Measurements from ENCODE around the gene CUTA. TPM values are rescaled to one million over a fixed set of nuclear protein-coding genes. Genes with fewer than 3 reads are reported as not detected.

Gene CUTA
- total RNA-seq, 1 donor from 2014 or later, result 384 TPM

DNA sequence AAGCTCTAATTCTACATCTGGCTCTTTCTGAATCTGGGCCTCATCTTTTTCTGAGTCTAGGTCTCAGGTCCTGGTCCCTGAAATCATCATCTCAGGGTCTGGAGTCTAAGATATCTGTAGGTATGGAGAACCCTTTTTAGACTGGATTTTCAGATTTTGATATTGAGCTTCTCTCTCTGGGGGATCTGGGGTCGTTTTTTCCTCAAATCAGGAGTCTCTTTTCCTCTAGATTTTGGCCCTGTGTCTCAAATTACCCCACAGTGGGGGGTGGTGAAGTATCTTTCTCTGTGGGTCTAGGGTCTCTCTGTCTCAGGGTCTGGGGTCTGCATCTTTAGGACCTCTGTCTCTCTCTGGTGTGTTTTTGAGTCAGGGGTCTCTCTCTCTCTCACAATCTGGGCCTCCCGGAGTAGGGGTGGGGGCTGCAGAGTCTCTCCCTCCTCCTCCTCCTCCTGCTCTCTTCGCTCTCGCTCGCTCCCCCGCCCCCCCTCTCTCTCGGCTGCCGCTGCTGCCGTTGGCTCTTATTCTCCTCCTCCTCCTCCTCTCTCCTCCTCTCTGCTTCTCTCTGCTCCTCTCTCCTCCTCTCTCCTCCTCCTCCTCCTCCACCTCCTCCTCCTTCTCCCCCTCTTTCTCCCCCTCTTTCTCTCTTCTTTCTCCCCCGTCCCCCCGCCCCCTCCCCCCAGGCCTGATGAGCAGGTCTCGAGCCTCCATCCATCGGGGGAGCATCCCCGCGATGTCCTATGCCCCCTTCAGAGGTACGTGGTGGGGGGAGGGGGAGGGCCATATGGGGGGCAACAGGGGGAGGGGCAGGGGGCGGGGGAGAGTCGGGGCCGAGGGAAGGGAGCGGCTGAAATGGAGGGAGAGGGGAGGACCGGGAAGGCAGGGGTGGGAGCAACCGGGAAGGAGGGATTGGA, 1.9 kb upstream of the CUTA start, which contains the start of gene SYNGAP1:
Gene SYNGAP1 (plus strand): TSS at position 486 of the 911 bp plus-strand sequence. CDS start 200 bp downstream, at position 686.
- TF ChIP-seq, protein P1, sequence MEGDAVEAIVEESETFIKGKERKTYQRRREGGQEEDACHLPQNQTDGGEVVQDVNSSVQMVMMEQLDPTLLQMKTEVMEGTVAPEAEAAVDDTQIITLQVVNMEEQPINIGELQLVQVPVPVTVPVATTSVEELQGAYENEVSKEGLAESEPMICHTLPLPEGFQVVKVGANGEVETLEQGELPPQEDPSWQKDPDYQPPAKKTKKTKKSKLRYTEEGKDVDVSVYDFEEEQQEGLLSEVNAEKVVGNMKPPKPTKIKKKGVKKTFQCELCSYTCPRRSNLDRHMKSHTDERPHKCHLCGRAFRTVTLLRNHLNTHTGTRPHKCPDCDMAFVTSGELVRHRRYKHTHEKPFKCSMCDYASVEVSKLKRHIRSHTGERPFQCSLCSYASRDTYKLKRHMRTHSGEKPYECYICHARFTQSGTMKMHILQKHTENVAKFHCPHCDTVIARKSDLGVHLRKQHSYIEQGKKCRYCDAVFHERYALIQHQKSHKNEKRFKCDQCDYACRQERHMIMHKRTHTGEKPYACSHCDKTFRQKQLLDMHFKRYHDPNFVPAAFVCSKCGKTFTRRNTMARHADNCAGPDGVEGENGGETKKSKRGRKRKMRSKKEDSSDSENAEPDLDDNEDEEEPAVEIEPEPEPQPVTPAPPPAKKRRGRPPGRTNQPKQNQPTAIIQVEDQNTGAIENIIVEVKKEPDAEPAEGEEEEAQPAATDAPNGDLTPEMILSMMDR (IDR thresholded peaks at IDR 0.05; ENCODE audit: partially characterized antibody, unreplicated experiment), result no peak
- Mint-ChIP-seq H3K36me3 (ENCODE audit: unreplicated experiment) (peaks cover 15% of the 10 kb centered on the region), H3K9me3 (ENCODE audit: unreplicated experiment) (peaks cover 24% of the 10 kb centered on the region), H3K4me3 (ENCODE audit: unreplicated experiment) (peak within 1 kb of the TSS; percentile 97), H3K4me1 (ENCODE audit: low read depth, unreplicated experiment) (peaks cover 60% of the 10 kb centered on the region), H3K27ac (ENCODE audit: unreplicated experiment) (peak within 1 kb of the TSS; percentile 98), H3K27me3 (ENCODE audit: unreplicated experiment) (peaks cover 30% of the 10 kb centered on the region)
- DNase-seq, result peak; percentile 80

DNA sequence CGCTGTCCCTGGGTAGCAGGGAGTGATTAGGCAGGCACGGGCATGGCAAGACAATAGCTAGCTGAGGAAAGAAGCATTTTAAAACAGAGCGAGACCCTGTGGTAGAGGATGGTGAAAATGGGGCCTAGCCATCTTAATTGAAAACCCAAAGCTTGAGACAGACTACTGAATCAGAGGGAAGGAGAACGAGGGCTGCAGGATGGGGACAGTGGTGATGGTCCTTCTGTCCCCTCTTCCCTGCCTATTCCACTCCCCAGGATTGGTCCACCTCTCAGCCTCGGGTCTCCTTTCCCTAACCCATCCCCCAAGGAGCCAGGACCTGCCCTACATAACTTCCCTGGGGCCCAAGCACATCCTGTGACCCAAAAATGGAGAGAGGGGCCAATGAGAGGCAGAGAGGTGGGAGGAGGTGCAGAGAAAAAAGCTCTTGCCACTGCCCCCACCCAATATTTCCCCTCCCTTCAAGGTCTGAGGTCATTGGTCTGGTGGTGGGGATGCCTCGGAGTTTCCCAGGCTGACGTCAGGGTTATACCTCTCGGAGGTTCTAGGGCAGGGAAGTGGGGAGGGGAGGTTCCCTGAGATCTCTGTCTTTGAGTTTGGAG, 884 bp upstream of the CUTA start:
- peaks cover 26% of the 10 kb centered on the region for H3K27me3 Mint-ChIP-seq (ENCODE audit: unreplicated experiment)
- TF ChIP-seq, protein P1 (IDR thresholded peaks at IDR 0.05; ENCODE audit: partially characterized antibody, unreplicated experiment), result no peak
- peak overlapping the region; percentile 98 for H3K27ac Mint-ChIP-seq (ENCODE audit: unreplicated experiment)
- peaks cover 22% of the 10 kb centered on the region for H3K9me3 Mint-ChIP-seq (ENCODE audit: unreplicated experiment)
- H3K4me3 Mint-ChIP-seq (ENCODE audit: unreplicated experiment), result peak overlapping the region; percentile 97
- no peak for DNase-seq
- peaks cover 52% of the 10 kb centered on the region for H3K4me1 Mint-ChIP-seq (ENCODE audit: low read depth, unreplicated experiment)
- H3K36me3 Mint-ChIP-seq (ENCODE audit: unreplicated experiment), result peaks cover 11% of the 10 kb centered on the region

DNA sequence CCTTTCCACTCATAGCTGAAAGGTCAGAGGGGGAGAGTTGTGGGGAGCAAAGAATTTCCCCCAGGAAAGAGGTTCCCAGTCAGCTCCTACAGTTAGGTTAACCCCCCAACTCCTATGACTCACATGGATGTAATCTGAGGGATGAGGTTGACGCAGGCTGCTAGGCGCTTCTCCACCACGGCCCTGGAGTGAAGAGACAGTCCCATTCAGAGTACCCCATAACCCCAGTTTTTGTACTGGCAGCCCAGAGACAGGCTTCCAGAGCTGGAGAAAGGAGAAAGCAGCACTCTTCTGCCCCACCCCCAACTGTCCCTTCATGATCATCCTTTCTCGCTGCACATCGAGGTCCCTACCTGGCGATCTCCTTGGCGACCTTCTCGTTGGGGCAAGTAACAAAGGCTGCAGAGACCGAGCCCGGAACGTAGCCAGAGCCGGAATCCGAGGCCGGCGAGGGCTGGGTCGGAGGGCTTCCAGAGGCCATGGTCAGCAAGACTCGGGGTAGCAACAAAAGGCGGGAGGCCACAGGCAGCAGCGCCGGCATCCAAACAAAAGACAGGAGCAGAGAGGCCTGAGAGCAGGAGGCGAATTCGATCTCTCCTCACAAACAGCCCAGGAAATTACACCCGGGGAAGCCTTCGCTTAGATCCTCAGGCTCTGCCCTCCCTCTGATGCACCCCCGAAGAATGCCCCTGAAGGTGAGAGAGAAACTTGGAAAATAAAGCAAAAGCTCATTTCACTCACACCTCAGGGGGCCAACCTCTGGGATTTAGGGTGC, 592 bp downstream of the CUTA start:
- Mint-ChIP-seq H3K4me3 (ENCODE audit: unreplicated experiment) (peak overlapping the region; percentile 97), H3K27me3 (ENCODE audit: unreplicated experiment) (peaks cover 27% of the 10 kb centered on the region), H3K9me3 (ENCODE audit: unreplicated experiment) (peaks cover 22% of the 10 kb centered on the region), H3K27ac (ENCODE audit: unreplicated experiment) (peak overlapping the region; percentile 98), H3K4me1 (ENCODE audit: low read depth, unreplicated experiment) (peaks cover 46% of the 10 kb centered on the region), H3K36me3 (ENCODE audit: unreplicated experiment) (no peaks in the 10 kb centered on the region)
- no peak for DNase-seq
- TF ChIP-seq, protein P1 (IDR thresholded peaks at IDR 0.05; ENCODE audit: partially characterized antibody, unreplicated experiment), result no peak

DNA sequence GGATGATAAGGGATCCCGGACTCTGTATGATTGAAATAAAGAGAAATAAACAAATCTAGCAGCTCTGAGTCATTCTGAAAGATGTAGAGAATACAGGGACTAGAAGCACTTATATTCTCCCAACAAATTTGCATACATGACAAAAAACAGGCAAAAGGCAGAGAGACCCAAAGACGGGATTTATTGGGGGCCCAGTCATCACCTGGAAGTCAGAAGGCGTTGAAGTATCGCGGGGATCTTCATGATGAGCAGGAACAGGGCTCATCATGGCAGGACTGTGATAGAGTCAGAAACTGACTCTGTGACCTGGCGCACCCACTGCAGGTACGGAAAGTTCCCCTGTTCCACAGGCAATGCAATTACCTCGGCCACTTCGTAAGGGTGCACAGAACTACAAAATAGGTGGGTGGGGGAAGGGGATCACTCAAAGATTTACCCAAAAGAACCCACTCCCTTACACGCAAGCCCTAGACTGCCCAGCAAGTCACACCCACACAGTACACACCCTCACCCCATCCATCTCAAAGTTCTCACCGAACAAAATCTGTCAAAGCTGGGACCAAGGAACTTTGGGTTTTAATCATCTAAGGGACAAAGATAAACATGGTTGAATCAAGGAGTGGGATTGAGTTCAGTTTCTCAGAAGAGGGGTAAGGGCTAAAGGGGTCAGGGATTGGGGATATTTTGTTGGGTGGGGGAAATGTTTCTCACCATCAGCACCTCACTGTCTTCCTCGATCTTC, 1.4 kb downstream of the CUTA start:
- peak overlapping the region; percentile 98 for H3K27ac Mint-ChIP-seq (ENCODE audit: unreplicated experiment)
- TF ChIP-seq, protein P1 (IDR thresholded peaks at IDR 0.05; ENCODE audit: partially characterized antibody, unreplicated experiment), result no peak
- peaks cover 41% of the 10 kb centered on the region for H3K4me1 Mint-ChIP-seq (ENCODE audit: low read depth, unreplicated experiment)
- H3K9me3 Mint-ChIP-seq (ENCODE audit: unreplicated experiment), result peaks cover 20% of the 10 kb centered on the region
- no peaks in the 10 kb centered on the region for H3K36me3 Mint-ChIP-seq (ENCODE audit: unreplicated experiment)
- DNase-seq, result no peak
- peak overlapping the region; percentile 97 for H3K4me3 Mint-ChIP-seq (ENCODE audit: unreplicated experiment)
- H3K27me3 Mint-ChIP-seq (ENCODE audit: unreplicated experiment), result peaks cover 27% of the 10 kb centered on the region

All from glutamatergic neuron (in vitro differentiated cells).